ENCODE data around the gene GAS7. TPM values are rescaled to one million over a fixed set of nuclear protein-coding genes. Genes with fewer than 3 reads are reported as not detected.
A peak's percentile ranks its signal among the peaks of the same experiment; 100 is the strongest.
"Not testable (repeated sequence)": the region's sequence is repeated elsewhere in the genome, so short reads cannot be mapped to it uniquely, and the experiment has no call there.

GAS7 gene
- total and polyA plus RNA-seq, 8 donors: 4.1 to 185 (median 30.5) TPM

DNA sequence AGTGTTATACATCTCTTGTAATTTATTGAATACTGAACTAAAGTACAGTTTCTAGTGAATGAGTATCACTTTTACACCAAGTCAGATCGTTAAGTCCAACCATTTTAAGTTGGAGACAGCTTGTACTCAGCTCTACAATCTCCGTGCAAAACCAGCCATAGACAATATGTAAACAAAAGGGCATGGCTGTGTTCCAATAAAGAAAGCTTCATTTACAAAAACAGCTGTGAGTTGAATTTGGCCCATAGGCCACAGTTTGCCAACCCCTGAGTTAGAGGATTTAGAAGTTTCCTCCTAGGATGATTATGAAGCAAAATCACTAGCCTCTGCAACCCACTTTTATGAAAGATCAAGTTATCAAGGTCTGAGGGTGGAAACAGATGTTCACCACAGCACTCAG, 187.7 kb downstream of the GAS7 start:
- Histone ChIP-seq H3K27ac (peak overlapping the region in 1 of 5 donors; percentile 1), H3K9me3 (no peaks in the 10 kb centered on the region), H3K4me1 (peaks cover 0 to 18% (median 0%) of the 10 kb centered on the region in 4 donors), H3K27me3 (no peaks in the 10 kb centered on the region), H3K36me3 (no peaks in the 10 kb centered on the region), H3K4me3 (no peak overlapping the region)
- intact Hi-C loops (cut with DNase I; ENCODE audit: low total_unique reads): no loop called here
- WGBS, 5 donors: 27 to 39% (median 36%) methylated on average over 2 of the region's 2 CpGs
- DNase-seq: no peak
- TF ChIP-seq EP300 (IDR thresholded peaks at IDR 0.05) (no peak), POLR2AphosphoS5 (IDR thresholded peaks at IDR 0.05) (no peak), POLR2A (IDR thresholded peaks at IDR 0.05) (no peak)
- TF ChIP-seq, protein P1, sequence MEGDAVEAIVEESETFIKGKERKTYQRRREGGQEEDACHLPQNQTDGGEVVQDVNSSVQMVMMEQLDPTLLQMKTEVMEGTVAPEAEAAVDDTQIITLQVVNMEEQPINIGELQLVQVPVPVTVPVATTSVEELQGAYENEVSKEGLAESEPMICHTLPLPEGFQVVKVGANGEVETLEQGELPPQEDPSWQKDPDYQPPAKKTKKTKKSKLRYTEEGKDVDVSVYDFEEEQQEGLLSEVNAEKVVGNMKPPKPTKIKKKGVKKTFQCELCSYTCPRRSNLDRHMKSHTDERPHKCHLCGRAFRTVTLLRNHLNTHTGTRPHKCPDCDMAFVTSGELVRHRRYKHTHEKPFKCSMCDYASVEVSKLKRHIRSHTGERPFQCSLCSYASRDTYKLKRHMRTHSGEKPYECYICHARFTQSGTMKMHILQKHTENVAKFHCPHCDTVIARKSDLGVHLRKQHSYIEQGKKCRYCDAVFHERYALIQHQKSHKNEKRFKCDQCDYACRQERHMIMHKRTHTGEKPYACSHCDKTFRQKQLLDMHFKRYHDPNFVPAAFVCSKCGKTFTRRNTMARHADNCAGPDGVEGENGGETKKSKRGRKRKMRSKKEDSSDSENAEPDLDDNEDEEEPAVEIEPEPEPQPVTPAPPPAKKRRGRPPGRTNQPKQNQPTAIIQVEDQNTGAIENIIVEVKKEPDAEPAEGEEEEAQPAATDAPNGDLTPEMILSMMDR (IDR thresholded peaks at IDR 0.05): no peak

DNA sequence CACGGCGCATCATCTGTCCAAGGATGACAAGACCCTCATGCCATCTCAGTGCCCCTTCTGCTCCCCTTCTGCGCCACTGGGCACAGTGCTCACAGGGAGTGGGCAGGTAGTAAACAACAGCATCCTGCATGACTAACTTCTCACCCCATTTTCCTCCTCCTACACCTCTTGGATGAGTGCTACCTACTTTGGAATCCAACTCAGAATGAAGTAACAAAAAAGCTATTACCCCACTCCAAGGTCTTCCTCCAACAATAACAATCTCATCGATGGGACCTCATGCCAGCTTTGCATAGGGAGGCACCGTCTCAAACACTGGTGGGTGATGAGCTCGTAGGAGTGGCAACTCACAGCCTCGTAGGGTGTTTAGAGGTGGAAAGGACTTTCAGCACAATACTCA, 194.7 kb downstream of the GAS7 start:
- H3K27ac ChIP-seq: no peak overlapping the region
- DNase-seq: no peak
- no peaks in the 10 kb centered on the region for H3K36me3 ChIP-seq
- intact Hi-C loops (cut with DNase I; ENCODE audit: low total_unique reads): no loop called here
- H3K4me3 ChIP-seq: no peak overlapping the region
- 73 to 84% (median 81%) methylated on average over 7 of the region's 7 CpGs for WGBS, 5 donors
- peaks cover 0 to 10% (median 0%) of the 10 kb centered on the region in 4 donors for H3K4me1 ChIP-seq
- no peaks in the 10 kb centered on the region for H3K27me3 ChIP-seq
- TF ChIP-seq EP300 (IDR thresholded peaks at IDR 0.05) (no peak), POLR2AphosphoS5 (IDR thresholded peaks at IDR 0.05) (no peak), POLR2A (IDR thresholded peaks at IDR 0.05) (no peak)
- TF ChIP-seq, protein P1 (IDR thresholded peaks at IDR 0.05): no peak
- H3K9me3 ChIP-seq: no peaks in the 10 kb centered on the region

DNA sequence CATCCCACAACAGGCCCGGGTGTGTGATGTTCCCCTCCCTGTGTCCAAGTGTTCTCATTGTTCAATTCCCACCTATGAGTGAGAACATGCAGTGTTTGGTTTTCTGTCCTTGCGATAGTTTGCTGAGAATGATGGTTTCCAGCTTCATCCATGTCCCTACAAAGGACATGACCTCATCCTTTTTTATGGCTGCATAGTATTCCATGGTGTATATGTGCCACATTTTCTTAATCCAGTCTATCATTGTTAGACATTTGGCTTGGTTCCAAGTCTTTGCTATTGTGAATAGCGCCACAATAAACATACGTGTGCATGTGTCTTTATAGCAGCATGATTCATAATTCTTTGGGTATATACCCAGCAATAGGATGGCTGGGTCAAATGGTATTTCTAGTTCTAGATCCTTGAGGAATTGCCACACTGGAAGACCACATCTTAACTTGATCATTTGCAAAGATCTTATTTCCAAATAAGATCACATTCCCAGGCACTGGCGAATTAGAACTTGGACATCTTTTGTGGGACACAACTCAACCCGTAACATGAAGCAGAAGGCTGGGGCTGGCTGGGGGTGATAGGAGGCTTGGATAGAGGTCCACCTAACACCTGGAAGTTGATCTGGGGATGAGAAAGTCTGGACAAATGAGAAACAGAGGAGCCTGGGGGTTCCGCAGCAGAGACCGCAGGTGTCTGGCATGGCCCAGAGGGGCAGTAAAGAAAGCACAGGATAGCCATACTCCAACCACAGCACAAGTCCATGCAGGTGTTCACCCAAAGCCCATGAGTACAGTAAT, 195.6 kb downstream of the GAS7 start:
- H3K27ac ChIP-seq; H3K9me3 ChIP-seq; H3K36me3 ChIP-seq; intact Hi-C loops (cut with DNase I; ENCODE audit: low total_unique reads); H3K27me3 ChIP-seq; DNase-seq; H3K4me3 ChIP-seq: not testable (repeated sequence)
- WGBS, 5 donors: 82 to 93% (median 90%) methylated on average over 7 to 8 of the region's 8 CpGs
- H3K4me1 ChIP-seq: peaks cover 0 to 10% (median 0%) of the 10 kb centered on the region in 4 donors

DNA sequence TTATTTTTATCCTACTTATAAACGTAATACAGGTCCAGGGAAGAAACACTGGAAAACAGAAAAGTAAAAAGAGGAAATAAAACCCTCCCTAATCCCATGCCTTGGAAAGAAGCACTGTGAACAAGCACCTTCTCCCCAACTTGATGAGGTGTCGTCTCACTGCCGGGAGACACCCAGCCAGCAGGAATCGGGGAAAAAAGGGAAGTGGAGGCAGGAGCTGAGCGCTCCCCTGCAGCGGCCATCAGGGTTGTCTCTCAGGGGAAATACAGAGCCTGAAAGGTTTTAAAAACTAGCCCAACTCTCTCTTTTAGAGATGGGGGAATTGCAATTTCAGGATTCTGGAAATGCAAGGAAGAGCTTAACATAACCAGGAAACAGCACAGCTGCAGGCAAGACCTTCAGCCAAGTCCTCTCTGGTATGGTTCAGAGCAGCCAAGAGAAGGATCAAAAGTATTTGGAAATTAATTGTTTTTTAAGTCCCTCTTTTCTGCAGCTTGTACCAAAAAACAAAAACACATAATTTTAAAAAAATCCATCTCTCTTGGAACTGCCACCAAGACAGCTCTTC, 197.0 kb downstream of the GAS7 start:
- Histone ChIP-seq H3K4me3 (no peak overlapping the region), H3K4me1 (peaks cover 0 to 10% (median 0%) of the 10 kb centered on the region in 4 donors), H3K27ac (peak overlapping the region in 2 of 5 donors; percentile 15 to 46), H3K9me3 (no peaks in the 10 kb centered on the region), H3K27me3 (no peaks in the 10 kb centered on the region), H3K36me3 (no peaks in the 10 kb centered on the region)
- WGBS, 5 donors: 43 to 70% (median 66%) methylated on average over 6 of the region's 6 CpGs
- peak in 1 of 2 donors; percentile 74 for DNase-seq
- intact Hi-C loops (cut with DNase I; ENCODE audit: low total_unique reads): no loop called here
- TF ChIP-seq, protein P1 (IDR thresholded peaks at IDR 0.05): no peak
- TF ChIP-seq POLR2AphosphoS5 (IDR thresholded peaks at IDR 0.05): no peak
- TF ChIP-seq EP300 (IDR thresholded peaks at IDR 0.05): no peak
- no peak for TF ChIP-seq POLR2A (IDR thresholded peaks at IDR 0.05)

Measured in stomach (tissue), 9 donors.